ENCODE results near the gene B4GALNT2.

B4GALNT2 gene

DNA sequence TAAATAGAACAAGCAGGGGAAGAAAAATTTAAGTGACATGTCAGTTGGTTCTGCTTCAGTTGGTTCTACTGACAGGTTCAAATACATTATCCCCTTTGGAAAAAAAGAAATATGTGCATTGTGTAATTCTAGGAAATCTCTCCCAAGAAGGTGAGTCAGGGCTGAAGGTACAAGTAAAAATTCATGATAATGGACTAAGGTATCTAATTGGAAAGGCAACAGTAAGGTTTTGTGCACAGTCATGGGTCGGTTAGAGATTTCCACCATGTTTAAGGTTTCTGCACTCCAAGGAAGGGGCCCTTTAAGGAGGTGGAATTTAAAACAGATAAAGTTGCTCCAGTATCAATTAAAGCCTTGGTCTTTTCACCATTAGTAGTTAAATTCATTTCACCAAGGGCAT is 17.9 kb upstream of the B4GALNT2 start:
- H3K4me1 ChIP-seq (ENCODE audit: low read depth, poor library complexity, severe bottlenecking) = peaks cover 7% of the 10 kb centered on the region
- no peak overlapping the region for H3K27ac ChIP-seq
- H3K9ac ChIP-seq = no peak overlapping the region
- no peak overlapping the region for H3K4me2 ChIP-seq
- no peaks in the 10 kb centered on the region for H4K20me1 ChIP-seq (ENCODE audit: insufficient read depth)
- TF ChIP-seq, protein P1, sequence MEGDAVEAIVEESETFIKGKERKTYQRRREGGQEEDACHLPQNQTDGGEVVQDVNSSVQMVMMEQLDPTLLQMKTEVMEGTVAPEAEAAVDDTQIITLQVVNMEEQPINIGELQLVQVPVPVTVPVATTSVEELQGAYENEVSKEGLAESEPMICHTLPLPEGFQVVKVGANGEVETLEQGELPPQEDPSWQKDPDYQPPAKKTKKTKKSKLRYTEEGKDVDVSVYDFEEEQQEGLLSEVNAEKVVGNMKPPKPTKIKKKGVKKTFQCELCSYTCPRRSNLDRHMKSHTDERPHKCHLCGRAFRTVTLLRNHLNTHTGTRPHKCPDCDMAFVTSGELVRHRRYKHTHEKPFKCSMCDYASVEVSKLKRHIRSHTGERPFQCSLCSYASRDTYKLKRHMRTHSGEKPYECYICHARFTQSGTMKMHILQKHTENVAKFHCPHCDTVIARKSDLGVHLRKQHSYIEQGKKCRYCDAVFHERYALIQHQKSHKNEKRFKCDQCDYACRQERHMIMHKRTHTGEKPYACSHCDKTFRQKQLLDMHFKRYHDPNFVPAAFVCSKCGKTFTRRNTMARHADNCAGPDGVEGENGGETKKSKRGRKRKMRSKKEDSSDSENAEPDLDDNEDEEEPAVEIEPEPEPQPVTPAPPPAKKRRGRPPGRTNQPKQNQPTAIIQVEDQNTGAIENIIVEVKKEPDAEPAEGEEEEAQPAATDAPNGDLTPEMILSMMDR (conservative IDR thresholded peaks at IDR 0.05; ENCODE audit: low read depth, low read length) = no peak
- no peak overlapping the region for H2AFZ ChIP-seq (ENCODE audit: low read depth)
- H3K27me3 ChIP-seq (ENCODE audit: insufficient read depth, low read depth) = no peaks in the 10 kb centered on the region
- no peaks in the 10 kb centered on the region for H3K79me2 ChIP-seq (ENCODE audit: insufficient read depth, low read depth)
- no peaks in the 10 kb centered on the region for H3K36me3 ChIP-seq (ENCODE audit: insufficient read depth)
- no peak overlapping the region for H3K4me3 ChIP-seq (IDR thresholded peaks at IDR 0.05; ENCODE audit: insufficient read depth, low read depth, low read length)

DNA sequence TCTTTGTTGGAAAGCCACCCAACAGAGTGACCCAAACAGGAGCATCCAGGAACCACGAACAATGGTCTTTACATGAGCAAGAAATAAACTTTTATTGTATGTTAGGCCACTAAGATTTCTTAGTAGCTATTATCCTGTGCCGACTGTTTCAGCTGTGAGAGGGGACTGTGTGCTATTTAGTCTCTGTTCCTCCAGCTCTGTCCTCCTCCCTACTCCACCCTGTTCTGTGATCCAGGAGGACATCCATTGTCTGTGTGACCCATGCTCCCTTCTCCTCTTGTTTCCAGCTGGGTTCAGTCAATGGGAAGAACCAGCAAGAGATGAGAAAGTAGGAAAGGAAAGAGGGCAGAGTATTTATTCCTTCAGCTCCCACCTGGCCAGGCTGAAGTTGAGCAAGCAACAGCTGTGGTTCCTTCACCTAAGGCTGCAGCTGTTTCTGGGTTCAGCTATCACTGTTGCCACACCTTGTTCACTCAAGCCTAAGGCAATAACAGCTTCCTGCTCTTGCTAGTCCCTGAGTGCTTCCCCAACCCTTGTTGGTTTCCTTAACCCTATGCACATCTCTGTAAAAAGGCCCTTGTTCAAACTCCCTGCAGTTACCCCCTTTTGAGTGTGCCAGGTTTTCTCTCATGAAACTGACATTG is 14.9 kb upstream of the B4GALNT2 start:
- no peak overlapping the region for H3K9ac ChIP-seq
- H3K4me1 ChIP-seq (ENCODE audit: low read depth, poor library complexity, severe bottlenecking) = no peaks in the 10 kb centered on the region
- TF ChIP-seq, protein P1 (conservative IDR thresholded peaks at IDR 0.05; ENCODE audit: low read depth, low read length) = no peak
- no peaks in the 10 kb centered on the region for H3K27me3 ChIP-seq (ENCODE audit: insufficient read depth, low read depth)
- H3K27ac ChIP-seq = no peak overlapping the region
- no peaks in the 10 kb centered on the region for H3K79me2 ChIP-seq (ENCODE audit: insufficient read depth, low read depth)
- H2AFZ ChIP-seq (ENCODE audit: low read depth) = no peak overlapping the region
- no peaks in the 10 kb centered on the region for H4K20me1 ChIP-seq (ENCODE audit: insufficient read depth)
- no peak overlapping the region for H3K4me2 ChIP-seq
- H3K4me3 ChIP-seq (IDR thresholded peaks at IDR 0.05; ENCODE audit: insufficient read depth, low read depth, low read length) = no peak overlapping the region
- H3K36me3 ChIP-seq (ENCODE audit: insufficient read depth) = no peaks in the 10 kb centered on the region

GRCh38 chr17:49120166-49120565 is 12.4 kb upstream of the B4GALNT2 start:
- H3K27ac ChIP-seq = no peak overlapping the region
- no peak overlapping the region for H3K4me3 ChIP-seq (IDR thresholded peaks at IDR 0.05; ENCODE audit: insufficient read depth, low read depth, low read length)
- H3K79me2 ChIP-seq (ENCODE audit: insufficient read depth, low read depth) = no peaks in the 10 kb centered on the region
- H4K20me1 ChIP-seq (ENCODE audit: insufficient read depth) = no peaks in the 10 kb centered on the region
- no peak overlapping the region for H3K4me2 ChIP-seq
- H2AFZ ChIP-seq (ENCODE audit: low read depth) = no peak overlapping the region
- H3K4me1 ChIP-seq (ENCODE audit: low read depth, poor library complexity, severe bottlenecking) = no peaks in the 10 kb centered on the region
- H3K27me3 ChIP-seq (ENCODE audit: insufficient read depth, low read depth) = no peaks in the 10 kb centered on the region
- no peaks in the 10 kb centered on the region for H3K36me3 ChIP-seq (ENCODE audit: insufficient read depth)
- H3K9ac ChIP-seq = no peak overlapping the region
- TF ChIP-seq, protein P1 (conservative IDR thresholded peaks at IDR 0.05; ENCODE audit: low read depth, low read length) = no peak

GRCh38 chr17:49121696-49122292 is 10.8 kb upstream of the B4GALNT2 start:
- Histone ChIP-seq H3K4me3 (IDR thresholded peaks at IDR 0.05; ENCODE audit: insufficient read depth, low read depth, low read length) (no peak overlapping the region), H2AFZ (ENCODE audit: low read depth) (no peak overlapping the region), H3K79me2 (ENCODE audit: insufficient read depth, low read depth) (no peaks in the 10 kb centered on the region), H3K4me2 (no peak overlapping the region), H3K36me3 (ENCODE audit: insufficient read depth) (no peaks in the 10 kb centered on the region), H4K20me1 (ENCODE audit: insufficient read depth) (no peaks in the 10 kb centered on the region), H3K27ac (no peak overlapping the region), H3K4me1 (ENCODE audit: low read depth, poor library complexity, severe bottlenecking) (no peaks in the 10 kb centered on the region), H3K9ac (no peak overlapping the region), H3K27me3 (ENCODE audit: insufficient read depth, low read depth) (no peaks in the 10 kb centered on the region)
- TF ChIP-seq, protein P1 (conservative IDR thresholded peaks at IDR 0.05; ENCODE audit: low read depth, low read length) = no peak

Data from KMS-11 (cell line).